Hepatocyte (in vitro differentiated cells): ENCODE measurements around the gene NCOA6. TPM values are rescaled to one million over a fixed set of nuclear protein-coding genes. Genes with fewer than 3 reads are reported as not detected.

Experiments used
- DNase-seq: peaks from one replicate; pipeline ENCODE4 v3.0.0-alpha.2; 2016; ENCODE audit warnings: low spot score
- H2AFZ ChIP-seq: fragments of 200-600 bp; sonication (generic); 2 replicates; pipeline ENCODE4 v1.6.0; 2016; ENCODE audit warnings: antibody characterized with exemption, mild to moderate bottlenecking
- H3K27ac ChIP-seq: fragments of 200-600 bp; sonication (generic); 2 replicates; pipeline ENCODE4 v1.5.1; 2016; ENCODE audit warnings: mild to moderate bottlenecking
- H3K27me3 ChIP-seq: fragments of 200-600 bp; sonication (generic); 2 replicates; pipeline ENCODE4 v1.6.1; 2016
- H3K36me3 ChIP-seq: fragments of 200-600 bp; sonication (generic); replicated peaks from 2 replicates; pipeline ENCODE4 v1.5.1; 2016; ENCODE audit warnings: low read depth; ENCODE audit not compliant: insufficient read depth
- H3K4me1 ChIP-seq: fragments of 200-600 bp; sonication (generic); 2 replicates; pipeline ENCODE4 v1.5.1; 2016; ENCODE audit warnings: mild to moderate bottlenecking, moderate library complexity; ENCODE audit not compliant: insufficient read depth
- H3K4me2 ChIP-seq: fragments of 200-600 bp; sonication (generic); 2 replicates; pipeline ENCODE4 v1.6.0; 2016
- H3K4me3 ChIP-seq: fragments of 200-600 bp; sonication (generic); 2 replicates; pipeline ENCODE4 v1.5.1; 2016; ENCODE audit warnings: mild to moderate bottlenecking
- H3K79me2 ChIP-seq: fragments of 200-600 bp; sonication (generic); 2 replicates; pipeline ENCODE4 v1.6.0; 2017; ENCODE audit warnings: mild to moderate bottlenecking
- H3K9me2 ChIP-seq: fragments of 200-600 bp; sonication (generic); replicated peaks from 2 replicates; pipeline ENCODE4 v1.6.0; 2017; ENCODE audit warnings: mild to moderate bottlenecking; ENCODE audit not compliant: insufficient read depth
- H3K9me3 ChIP-seq: fragments of 200-600 bp; sonication (generic); 2 replicates; pipeline ENCODE4 v1.5.1; 2016; ENCODE audit warnings: low read depth, mild to moderate bottlenecking
- H4K20me1 ChIP-seq: fragments of 200-600 bp; sonication (generic); 2 replicates; pipeline ENCODE4 v1.6.0; 2016; ENCODE audit warnings: mild to moderate bottlenecking; ENCODE audit not compliant: insufficient read depth, poor library complexity, severe bottlenecking
- EZH2 ChIP-seq: fragments of 200-600 bp; sonication (generic); IDR thresholded peaks from 2 replicates; pipeline ENCODE4 v1.6.1; 2016; ENCODE audit warnings: antibody characterized with exemption, mild to moderate bottlenecking, borderline replicate concordance
- EZH2phosphoT487 ChIP-seq: fragments of 200-600 bp; sonication (generic); IDR thresholded peaks from one replicate; pipeline ENCODE4 v1.6.1; 2018; ENCODE audit warnings: antibody characterized with exemption, mild to moderate bottlenecking, low read depth, moderate library complexity; ENCODE audit not compliant: unreplicated experiment, severe bottlenecking
- WGBS: methylation state at CpG from one replicate; pipeline ENCODE4 v1.1.6; 2016; ENCODE audit warnings: low lambda C conversion rate; ENCODE audit errors: missing lambda C conversion rate; 5-methylcytosine and 5-hydroxymethylcytosine counted together
- polyA plus RNA-seq: library from polyadenylated mRNA; unstranded; fragments of >200 nt; fragmentation: Nextera tagmentation; extraction: Ambion mirVana; gene quantifications from 2 replicates; pipeline ENCODE4 v1.2.1, GENCODE V29; 2016
- total RNA-seq: library from RNA; depleted of rRNA; stranded (reverse); fragments of >200 nt; gene quantifications from 2 replicates; pipeline ENCODE4 v1.2.3, GENCODE V29; 2014
- TF ChIP-seq, protein P1 (sequence below): fragments of 200-600 bp; sonication (generic); IDR thresholded peaks from 2 replicates; pipeline ENCODE4 v1.5.1; 2016; ENCODE audit warnings: antibody characterized with exemption, mild to moderate bottlenecking; ENCODE audit not compliant: poor library complexity

NCOA6 gene
- total and polyA plus RNA-seq, 2 experiments from 2014 or later: 11.6 to 23.5 TPM

DNA sequence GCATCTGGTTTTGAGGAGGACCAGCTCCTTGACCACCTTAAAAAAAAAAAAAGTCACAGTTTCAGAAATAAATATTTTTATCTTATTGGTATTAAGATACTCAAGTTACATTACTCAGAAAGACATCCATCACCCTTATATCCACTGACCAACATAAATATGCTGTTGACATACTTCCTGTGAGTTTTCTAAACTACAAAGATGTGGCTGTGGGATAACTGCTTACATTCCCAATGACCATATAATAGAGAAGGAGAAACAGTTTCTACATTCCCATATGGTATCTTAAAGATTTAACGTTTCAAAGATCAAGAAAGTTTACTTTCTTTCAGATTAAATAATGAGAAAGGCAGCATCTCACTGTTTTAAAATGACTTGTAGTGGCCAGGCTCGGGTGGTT, 75.0 kb downstream of the NCOA6 start:
- Histone ChIP-seq H4K20me1 (no peaks in the 10 kb centered on the region), H3K79me2 (no peaks in the 10 kb centered on the region), H2AFZ (no peak overlapping the region), H3K9me2 (no peaks in the 10 kb centered on the region), H3K4me2 (no peak overlapping the region), H3K4me3 (no peak overlapping the region), H3K27ac (no peak overlapping the region), H3K27me3 (no peaks in the 10 kb centered on the region), H3K4me1 (no peaks in the 10 kb centered on the region), H3K9me3 (no peaks in the 10 kb centered on the region), H3K36me3 (no peaks in the 10 kb centered on the region)
- TF ChIP-seq EZH2 (no peak), EZH2phosphoT487 (no peak)
- TF ChIP-seq, protein P1, sequence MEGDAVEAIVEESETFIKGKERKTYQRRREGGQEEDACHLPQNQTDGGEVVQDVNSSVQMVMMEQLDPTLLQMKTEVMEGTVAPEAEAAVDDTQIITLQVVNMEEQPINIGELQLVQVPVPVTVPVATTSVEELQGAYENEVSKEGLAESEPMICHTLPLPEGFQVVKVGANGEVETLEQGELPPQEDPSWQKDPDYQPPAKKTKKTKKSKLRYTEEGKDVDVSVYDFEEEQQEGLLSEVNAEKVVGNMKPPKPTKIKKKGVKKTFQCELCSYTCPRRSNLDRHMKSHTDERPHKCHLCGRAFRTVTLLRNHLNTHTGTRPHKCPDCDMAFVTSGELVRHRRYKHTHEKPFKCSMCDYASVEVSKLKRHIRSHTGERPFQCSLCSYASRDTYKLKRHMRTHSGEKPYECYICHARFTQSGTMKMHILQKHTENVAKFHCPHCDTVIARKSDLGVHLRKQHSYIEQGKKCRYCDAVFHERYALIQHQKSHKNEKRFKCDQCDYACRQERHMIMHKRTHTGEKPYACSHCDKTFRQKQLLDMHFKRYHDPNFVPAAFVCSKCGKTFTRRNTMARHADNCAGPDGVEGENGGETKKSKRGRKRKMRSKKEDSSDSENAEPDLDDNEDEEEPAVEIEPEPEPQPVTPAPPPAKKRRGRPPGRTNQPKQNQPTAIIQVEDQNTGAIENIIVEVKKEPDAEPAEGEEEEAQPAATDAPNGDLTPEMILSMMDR: no peak
- WGBS: 50% methylated on average over 2 of the region's 2 CpGs
- DNase-seq: no peak

DNA sequence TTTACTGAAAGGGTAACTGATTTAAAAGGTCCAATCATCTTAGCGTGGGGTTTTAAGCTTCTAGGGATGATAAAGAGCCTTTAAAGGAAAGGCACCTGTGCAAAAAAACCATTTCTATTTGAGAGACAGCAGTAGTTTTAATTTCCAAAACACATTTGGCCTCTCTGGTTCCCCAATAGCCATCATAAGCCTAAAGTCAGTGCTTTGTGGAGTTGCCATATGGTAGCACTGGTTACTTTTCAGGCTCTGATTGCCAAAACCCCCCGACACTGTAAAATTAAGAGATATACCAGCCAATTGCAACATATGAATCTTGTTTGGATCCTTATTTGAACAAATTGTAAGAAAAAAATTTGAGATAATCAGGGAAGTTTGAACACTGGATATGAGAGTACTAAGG, 76.7 kb downstream of the NCOA6 start:
- Histone ChIP-seq H3K27me3 (no peaks in the 10 kb centered on the region), H3K9me3 (no peaks in the 10 kb centered on the region), H3K27ac (no peak overlapping the region), H3K4me3 (no peak overlapping the region), H3K36me3 (no peaks in the 10 kb centered on the region), H3K9me2 (no peaks in the 10 kb centered on the region), H3K79me2 (no peaks in the 10 kb centered on the region), H3K4me1 (no peaks in the 10 kb centered on the region), H2AFZ (no peak overlapping the region), H3K4me2 (no peak overlapping the region), H4K20me1 (no peaks in the 10 kb centered on the region)
- TF ChIP-seq EZH2 (no peak), EZH2phosphoT487 (no peak)
- TF ChIP-seq, protein P1: no peak
- DNase-seq: no peak
- 94% methylated on average over 2 of the region's 2 CpGs for WGBS

DNA sequence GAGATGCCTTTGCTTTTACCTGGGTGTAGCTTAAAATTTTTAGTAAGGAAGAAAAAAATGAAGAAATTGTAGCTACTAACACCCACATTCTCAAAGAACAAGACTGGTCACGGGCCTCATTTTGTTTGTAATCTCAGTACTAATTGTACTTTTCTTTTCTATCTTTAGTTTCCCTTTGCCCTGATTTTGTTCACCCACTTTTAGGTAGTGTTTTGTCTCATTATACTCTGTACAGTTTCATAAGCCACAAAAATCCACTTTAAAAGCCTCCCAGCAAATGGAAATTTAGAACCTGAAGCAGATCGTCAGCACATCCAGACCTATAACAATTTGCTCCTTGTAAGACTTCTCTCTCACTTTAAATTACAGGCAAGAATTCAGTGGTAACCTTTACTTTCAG, 78.0 kb downstream of the NCOA6 start:
- Histone ChIP-seq H3K36me3 (no peaks in the 10 kb centered on the region), H3K27me3 (no peaks in the 10 kb centered on the region), H3K9me2 (no peaks in the 10 kb centered on the region), H3K9me3 (no peaks in the 10 kb centered on the region), H3K4me3 (no peak overlapping the region), H2AFZ (no peak overlapping the region), H3K27ac (no peak overlapping the region), H3K79me2 (no peaks in the 10 kb centered on the region), H3K4me2 (no peak overlapping the region), H3K4me1 (no peaks in the 10 kb centered on the region), H4K20me1 (no peaks in the 10 kb centered on the region)
- TF ChIP-seq EZH2phosphoT487 (no peak), EZH2 (no peak)
- TF ChIP-seq, protein P1: no peak
- 87% methylated on average over 2 of the region's 2 CpGs for WGBS
- DNase-seq: no peak

DNA sequence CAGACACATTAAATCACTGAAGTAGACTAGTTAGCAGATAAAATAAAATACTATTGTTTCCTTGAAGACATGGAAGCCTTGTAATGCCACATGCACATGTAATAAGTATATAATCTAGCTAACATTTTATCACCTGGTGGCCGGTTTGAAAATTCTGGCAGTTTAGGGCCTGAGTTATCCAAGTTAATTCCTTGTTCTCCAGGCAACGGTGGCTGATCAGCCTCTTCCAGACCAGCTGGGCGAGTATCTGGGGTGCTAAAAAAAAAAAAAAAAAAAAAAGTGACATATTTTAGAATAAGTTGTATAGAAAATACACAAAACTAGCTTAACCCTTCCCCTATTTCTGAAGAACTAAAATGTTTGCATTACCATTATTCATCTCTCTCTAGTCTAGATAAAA, 78.8 kb downstream of the NCOA6 start:
- H2AFZ ChIP-seq: no peak overlapping the region
- H3K4me1 ChIP-seq: no peaks in the 10 kb centered on the region
- H3K4me3 ChIP-seq: no peak overlapping the region
- no peaks in the 10 kb centered on the region for H4K20me1 ChIP-seq
- H3K79me2 ChIP-seq: no peaks in the 10 kb centered on the region
- DNase-seq: no peak
- TF ChIP-seq, protein P1: no peak
- TF ChIP-seq EZH2: no peak
- TF ChIP-seq EZH2phosphoT487: no peak
- H3K9me2 ChIP-seq: no peaks in the 10 kb centered on the region
- no peak overlapping the region for H3K4me2 ChIP-seq
- H3K27me3 ChIP-seq: no peaks in the 10 kb centered on the region
- WGBS: 87% methylated on average over 3 of the region's 3 CpGs
- no peaks in the 10 kb centered on the region for H3K9me3 ChIP-seq
- H3K27ac ChIP-seq: no peak overlapping the region
- no peaks in the 10 kb centered on the region for H3K36me3 ChIP-seq
